GM12878 (cell line): ENCODE data around the gene PRDM15. TPM values are rescaled to one million over a fixed set of nuclear protein-coding genes. Genes with fewer than 3 reads are reported as not detected.

ENCODE experiments used
- CBX3 ChIP-seq: fragments of 200-600 bp; sonication (generic); IDR thresholded peaks from 2 replicates; pipeline ENCODE4 v1.6.1; 2016; ENCODE audit warnings: low read depth, borderline replicate concordance
- E2F8 ChIP-seq: fragments of 450-650 bp; IDR thresholded peaks from 2 replicates; pipeline ENCODE4 v1.6.1; 2018; ENCODE audit warnings: mild to moderate bottlenecking, low read depth, moderate library complexity; ENCODE audit not compliant: partially characterized antibody
- LARP7 ChIP-seq: fragments of 450-650 bp; IDR thresholded peaks from 2 replicates; pipeline ENCODE4 v1.6.1; 2017; ENCODE audit warnings: mild to moderate bottlenecking
- MTA2 ChIP-seq: fragments of 450-650 bp; IDR thresholded peaks from 2 replicates; pipeline ENCODE4 v1.6.1; 2016; ENCODE audit warnings: low read depth, mild to moderate bottlenecking, moderate library complexity
- MYB ChIP-seq: fragments of 150-350 bp; IDR thresholded peaks from 2 replicates; pipeline ENCODE4 v1.6.1; 2014; ENCODE audit warnings: mild to moderate bottlenecking, low read depth, low read length, borderline replicate concordance
- PML ChIP-seq: IDR thresholded peaks from 2 replicates; pipeline ENCODE4 v1.6.1; 2012; ENCODE audit warnings: low read length, inconsistent platforms
- SPI1 ChIP-seq: IDR thresholded peaks from 2 replicates; pipeline ENCODE4 v1.6.1; 2011; ENCODE audit warnings: low read depth, mild to moderate bottlenecking, low read length, moderate library complexity, borderline replicate concordance; ENCODE audit not compliant: insufficient read depth
- STAT1 ChIP-seq: fragments of 450-650 bp; conservative IDR thresholded peaks from 2 replicates; pipeline ENCODE4 v1.6.1; 2014; ENCODE audit warnings: antibody characterized with exemption, mild to moderate bottlenecking
- SUPT20H ChIP-seq: IDR thresholded peaks from 2 replicates; pipeline ENCODE4 v1.6.1; 2011; ENCODE audit warnings: low read depth, mild to moderate bottlenecking, low read length, moderate library complexity, borderline replicate concordance; ENCODE audit not compliant: control insufficient read depth
- TAF1 ChIP-seq: IDR thresholded peaks from 2 replicates; pipeline ENCODE4 v1.6.1; 2011; ENCODE audit warnings: mild to moderate bottlenecking, low read depth, low read length, borderline replicate concordance
- TCF7 ChIP-seq: IDR thresholded peaks from 2 replicates; pipeline ENCODE4 v1.6.1; 2014; ENCODE audit warnings: antibody characterized with exemption, borderline replicate concordance
- ZBTB4 ChIP-seq: fragments of 450-650 bp; formaldehyde crosslinking; IDR thresholded peaks from 2 replicates; pipeline ENCODE4 v1.4.0; 2022; ENCODE audit warnings: mild to moderate bottlenecking, moderate library complexity
- ZNF24 ChIP-seq: fragments of 450-650 bp; IDR thresholded peaks from 2 replicates; pipeline ENCODE4 v1.6.1; 2017; ENCODE audit warnings: antibody characterized with exemption, mild to moderate bottlenecking
- ZNF592 ChIP-seq: fragments of 450-650 bp; IDR thresholded peaks from 2 replicates; pipeline ENCODE4 v1.6.1; 2017; ENCODE audit warnings: mild to moderate bottlenecking, moderate library complexity
- polyA plus RNA-seq, 11 experiments: library from polyadenylated mRNA; depleted of rRNA in 4 of 11; unstranded in 6 of 11; stranded (reverse) in 5 of 11; fragments of >200 nt; fragmentation: Nextera tagmentation in 4 of 11; fragmentation: Illumina TruSeq in 1 of 11; extraction: Ambion mirVana in 4 of 11; extraction: Trizol in 1 of 11; gene quantifications; 1 replicate in 1 of 11; 2 replicates in 10 of 11; pipeline versions ENCODE4 v1.2.1 to v1.2.3, GENCODE V29; 2011 to 2016; ENCODE audit warnings: inconsistent platforms in 2 of 11, missing spikeins in 2 of 11, low read depth in 1 of 11
- total RNA-seq, 4 experiments: library from RNA; depleted of rRNA in 3 of 4; stranded (reverse); fragments of >200 nt in 3 of 4; fragmentation: Illumina TruSeq in 1 of 4; extraction: Trizol in 1 of 4; gene quantifications; 2 replicates each; pipeline versions ENCODE4 v1.2.1 to v1.2.3, GENCODE V29; 2013 to 2021
- TF ChIP-seq, protein P1 (sequence below): IDR thresholded peaks from 2 replicates; pipeline ENCODE4 v1.6.1; 2011; ENCODE audit warnings: mild to moderate bottlenecking, low read depth, low read length, moderate library complexity; ENCODE audit not compliant: insufficient replicate concordance
- TF ChIP-seq, protein P2 (sequence below): fragments of 450-650 bp; IDR thresholded peaks from 2 replicates; pipeline ENCODE4 v1.6.1; 2014; ENCODE audit warnings: mild to moderate bottlenecking

Gene PRDM15
- total and polyA plus RNA-seq, 10 of the 15 experiments (the other 5 are each of a cell fraction or from before 2014, with no cell fraction given) = 2.2 to 16.0 (median 8.6) TPM

GRCh38 chr21:41879190-41879998 lies at the start of gene PRDM15 (continued):
- TF ChIP-seq MYB (no peak), TCF7 (no peak), MTA2 (no peak), SUPT20H (no peak), CBX3 (no peak), ZBTB4 (CRISPR knock-in tag) (no peak), PML (no peak), TAF1 (0 out of 2 replicates have a peak, but pooled peaks have one; percentile 54), LARP7 (peak; percentile 88), STAT1 (0 out of 2 replicates have a peak, but pooled peaks have one; percentile 24), ZNF592 (no peak), ZNF24 (no peak), E2F8 (no peak), SPI1 (no peak)
- TF ChIP-seq, protein P1, sequence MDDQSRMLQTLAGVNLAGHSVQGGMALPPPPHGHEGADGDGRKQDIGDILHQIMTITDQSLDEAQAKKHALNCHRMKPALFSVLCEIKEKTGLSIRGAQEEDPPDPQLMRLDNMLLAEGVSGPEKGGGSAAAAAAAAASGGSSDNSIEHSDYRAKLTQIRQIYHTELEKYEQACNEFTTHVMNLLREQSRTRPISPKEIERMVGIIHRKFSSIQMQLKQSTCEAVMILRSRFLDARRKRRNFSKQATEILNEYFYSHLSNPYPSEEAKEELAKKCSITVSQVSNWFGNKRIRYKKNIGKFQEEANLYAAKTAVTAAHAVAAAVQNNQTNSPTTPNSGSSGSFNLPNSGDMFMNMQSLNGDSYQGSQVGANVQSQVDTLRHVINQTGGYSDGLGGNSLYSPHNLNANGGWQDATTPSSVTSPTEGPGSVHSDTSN = no peak
- TF ChIP-seq, protein P2, sequence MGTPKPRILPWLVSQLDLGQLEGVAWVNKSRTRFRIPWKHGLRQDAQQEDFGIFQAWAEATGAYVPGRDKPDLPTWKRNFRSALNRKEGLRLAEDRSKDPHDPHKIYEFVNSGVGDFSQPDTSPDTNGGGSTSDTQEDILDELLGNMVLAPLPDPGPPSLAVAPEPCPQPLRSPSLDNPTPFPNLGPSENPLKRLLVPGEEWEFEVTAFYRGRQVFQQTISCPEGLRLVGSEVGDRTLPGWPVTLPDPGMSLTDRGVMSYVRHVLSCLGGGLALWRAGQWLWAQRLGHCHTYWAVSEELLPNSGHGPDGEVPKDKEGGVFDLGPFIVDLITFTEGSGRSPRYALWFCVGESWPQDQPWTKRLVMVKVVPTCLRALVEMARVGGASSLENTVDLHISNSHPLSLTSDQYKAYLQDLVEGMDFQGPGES = no peak
